22Rv1 (cell line): ENCODE measurements around the gene PARD3.

Source experiments
- ZFX ChIP-seq: fragments of 450-650 bp; IDR thresholded peaks from 2 replicates; pipeline ENCODE4 v1.6.1; 2017; ENCODE audit warnings: antibody characterized with exemption, borderline replicate concordance
- TF ChIP-seq, protein P1 (sequence below): fragments of 450-650 bp; IDR thresholded peaks from 2 replicates; pipeline ENCODE4 v1.5.1; 2017; ENCODE audit warnings: mild to moderate bottlenecking

DNA sequence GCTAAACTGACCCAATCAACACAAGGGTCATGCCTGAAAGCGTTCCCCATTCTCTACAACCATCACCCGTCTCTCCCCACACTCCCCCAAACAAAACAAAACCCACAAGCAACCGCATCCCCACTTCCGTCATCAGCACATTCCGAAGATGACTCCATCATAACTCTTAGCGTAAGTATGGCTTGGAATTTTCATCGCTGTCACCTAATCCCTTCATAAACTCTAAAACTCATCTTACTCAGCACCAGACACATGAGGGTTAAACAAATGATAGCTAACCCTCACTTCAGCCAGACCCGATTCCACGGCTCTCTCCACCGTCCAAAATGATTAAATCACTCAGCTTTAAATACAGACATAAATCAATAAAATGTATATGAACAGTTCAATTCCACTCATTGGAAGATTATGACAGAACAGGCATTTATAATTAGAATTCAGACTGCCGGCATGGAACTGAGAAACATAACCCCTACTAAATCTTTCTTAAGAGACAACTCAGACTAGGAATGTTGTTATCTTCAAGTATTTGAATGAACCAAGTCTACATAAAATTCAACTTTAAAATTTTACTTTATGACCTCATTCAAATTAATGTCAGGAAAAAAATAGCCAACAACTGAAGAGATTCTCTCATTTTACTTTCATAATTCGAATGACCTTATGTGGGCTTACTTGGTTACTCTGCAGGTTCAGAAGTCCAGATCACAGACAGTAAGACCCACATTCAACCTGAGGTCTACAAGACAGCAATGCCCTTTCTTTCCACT, 215.9 kb downstream of the PARD3 start:
- TF ChIP-seq, protein P1, sequence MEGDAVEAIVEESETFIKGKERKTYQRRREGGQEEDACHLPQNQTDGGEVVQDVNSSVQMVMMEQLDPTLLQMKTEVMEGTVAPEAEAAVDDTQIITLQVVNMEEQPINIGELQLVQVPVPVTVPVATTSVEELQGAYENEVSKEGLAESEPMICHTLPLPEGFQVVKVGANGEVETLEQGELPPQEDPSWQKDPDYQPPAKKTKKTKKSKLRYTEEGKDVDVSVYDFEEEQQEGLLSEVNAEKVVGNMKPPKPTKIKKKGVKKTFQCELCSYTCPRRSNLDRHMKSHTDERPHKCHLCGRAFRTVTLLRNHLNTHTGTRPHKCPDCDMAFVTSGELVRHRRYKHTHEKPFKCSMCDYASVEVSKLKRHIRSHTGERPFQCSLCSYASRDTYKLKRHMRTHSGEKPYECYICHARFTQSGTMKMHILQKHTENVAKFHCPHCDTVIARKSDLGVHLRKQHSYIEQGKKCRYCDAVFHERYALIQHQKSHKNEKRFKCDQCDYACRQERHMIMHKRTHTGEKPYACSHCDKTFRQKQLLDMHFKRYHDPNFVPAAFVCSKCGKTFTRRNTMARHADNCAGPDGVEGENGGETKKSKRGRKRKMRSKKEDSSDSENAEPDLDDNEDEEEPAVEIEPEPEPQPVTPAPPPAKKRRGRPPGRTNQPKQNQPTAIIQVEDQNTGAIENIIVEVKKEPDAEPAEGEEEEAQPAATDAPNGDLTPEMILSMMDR, result no peak
- no peak for TF ChIP-seq ZFX
